ENCODE data around the gene MAN1B1. TPM values are rescaled to one million over a fixed set of nuclear protein-coding genes. Genes with fewer than 3 reads are reported as not detected.

The MAN1B1 gene
- total and polyA plus RNA-seq, 2 donors (not counting 3 experiments of a cell fraction or from before 2014, with no cell fraction given): 75.3 to 83.3 TPM

DNA sequence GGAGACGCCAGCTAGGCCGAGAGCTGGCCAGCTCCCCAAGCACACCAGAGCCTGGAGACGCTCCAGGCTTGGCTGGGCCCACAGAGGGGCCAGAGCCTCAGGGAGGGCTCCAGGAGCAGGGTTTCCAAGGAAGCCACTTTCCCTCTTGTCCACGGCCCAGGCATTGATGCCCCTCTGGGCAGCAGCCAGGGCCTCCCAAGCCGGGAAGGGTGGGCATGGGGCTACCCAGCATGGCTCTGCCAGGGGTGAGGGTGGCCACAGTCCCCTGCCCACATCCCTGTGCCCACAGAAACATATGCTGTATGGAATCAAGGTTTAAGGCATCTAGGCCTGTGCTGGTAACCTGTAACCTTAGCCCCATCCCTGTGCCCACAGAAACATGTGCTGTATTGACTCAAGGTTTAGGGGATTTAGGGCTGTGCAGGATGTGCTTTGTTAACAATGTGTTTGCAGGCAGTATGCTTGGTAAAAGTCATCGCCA, 29.3 kb downstream of the MAN1B1 start:
- H3K27me3 ChIP-seq (ENCODE audit: control insufficient read depth in 2 of 2, insufficient read depth in 2 of 2, low read length in 2 of 2): no peaks in the 10 kb centered on the region
- no peak overlapping the region for H3K4me3 ChIP-seq (replicated peaks in 1 of 3; ENCODE audit: insufficient read depth in 1 of 3, low read depth in 1 of 3, low read length in 3 of 3)
- no peaks in the 10 kb centered on the region for H3K9me1 ChIP-seq (replicated peaks; ENCODE audit: control insufficient read depth, extremely low read depth, insufficient read depth, low read length)
- no peak overlapping the region for H2AFZ ChIP-seq (ENCODE audit: low read depth, low read length)
- no peaks in the 10 kb centered on the region for H4K20me1 ChIP-seq (replicated peaks; ENCODE audit: control insufficient read depth, extremely low read depth, insufficient read depth, low read length)
- no peaks in the 10 kb centered on the region for H3K9me3 ChIP-seq (replicated peaks; ENCODE audit: control insufficient read depth, insufficient read depth, low read length)
- intact Hi-C loops (cut with micrococcal nuclease) (loop anchor here (5.0 kb wide), 1 partner anchor 61 kb away; no protein-coding TSS in a partner anchor), dilution Hi-C loops (cut with MboI; ENCODE audit: extremely low pct_ligation_motif_present, low sequenced_read_pairs) (no loop called here)
- TF ChIP-seq EZH2 (IDR thresholded peaks at IDR 0.05; ENCODE audit: borderline replicate concordance, low read depth, low read length, severe bottlenecking) (no peak), FOS (IDR thresholded peaks at IDR 0.05; ENCODE audit: borderline replicate concordance, insufficient read depth, low read length) (no peak), POLR2A (IDR thresholded peaks at IDR 0.05; ENCODE audit: low read depth, low read length) (no peak), POLR2AphosphoS5 (IDR thresholded peaks at IDR 0.05; ENCODE audit: insufficient read depth, low read depth, low read length) (no peak), JUN (IDR thresholded peaks at IDR 0.05; ENCODE audit: borderline replicate concordance, insufficient read depth, insufficient read length, low read depth) (no peak), GATA2 (IDR thresholded peaks at IDR 0.05; ENCODE audit: insufficient read depth, insufficient read length, low read depth, low read length) (no peak), MYC (IDR thresholded peaks at IDR 0.05; ENCODE audit: low read depth, low read length) (no peak)
- TF ChIP-seq, protein P1, sequence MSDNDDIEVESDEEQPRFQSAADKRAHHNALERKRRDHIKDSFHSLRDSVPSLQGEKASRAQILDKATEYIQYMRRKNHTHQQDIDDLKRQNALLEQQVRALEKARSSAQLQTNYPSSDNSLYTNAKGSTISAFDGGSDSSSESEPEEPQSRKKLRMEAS (IDR thresholded peaks at IDR 0.05; ENCODE audit: insufficient read depth, insufficient read length): no peak
- TF ChIP-seq, protein P2, sequence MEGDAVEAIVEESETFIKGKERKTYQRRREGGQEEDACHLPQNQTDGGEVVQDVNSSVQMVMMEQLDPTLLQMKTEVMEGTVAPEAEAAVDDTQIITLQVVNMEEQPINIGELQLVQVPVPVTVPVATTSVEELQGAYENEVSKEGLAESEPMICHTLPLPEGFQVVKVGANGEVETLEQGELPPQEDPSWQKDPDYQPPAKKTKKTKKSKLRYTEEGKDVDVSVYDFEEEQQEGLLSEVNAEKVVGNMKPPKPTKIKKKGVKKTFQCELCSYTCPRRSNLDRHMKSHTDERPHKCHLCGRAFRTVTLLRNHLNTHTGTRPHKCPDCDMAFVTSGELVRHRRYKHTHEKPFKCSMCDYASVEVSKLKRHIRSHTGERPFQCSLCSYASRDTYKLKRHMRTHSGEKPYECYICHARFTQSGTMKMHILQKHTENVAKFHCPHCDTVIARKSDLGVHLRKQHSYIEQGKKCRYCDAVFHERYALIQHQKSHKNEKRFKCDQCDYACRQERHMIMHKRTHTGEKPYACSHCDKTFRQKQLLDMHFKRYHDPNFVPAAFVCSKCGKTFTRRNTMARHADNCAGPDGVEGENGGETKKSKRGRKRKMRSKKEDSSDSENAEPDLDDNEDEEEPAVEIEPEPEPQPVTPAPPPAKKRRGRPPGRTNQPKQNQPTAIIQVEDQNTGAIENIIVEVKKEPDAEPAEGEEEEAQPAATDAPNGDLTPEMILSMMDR (IDR thresholded peaks at IDR 0.05; ENCODE audit: extremely low read depth in 1 of 2, insufficient read depth in 1 of 2, low read depth in 1 of 2, low read length in 2 of 2): no peak
- DNase-seq (ENCODE audit: low read depth, low spot score) (no peak), FAIRE-seq (no peak)
- no peak overlapping the region for H3K27ac ChIP-seq (ENCODE audit: insufficient read depth, low read depth, low read length)
- BruUV-seq (replicated peaks): no TSS peak
- CTCF ChIA-PET: interaction anchor here (4.0 to 5.4 kb wide), 2 partner anchors 111 to 120 kb away, joined by 26 to 42 read pairs; partner anchors contain the start of gene RNF224
- H3K4me2 ChIP-seq (ENCODE audit: insufficient read depth, low read length): no peak overlapping the region
- peaks cover 4% of the 10 kb centered on the region for H3K4me1 ChIP-seq (ENCODE audit: control insufficient read depth, extremely low read depth, insufficient read depth, low read length)
- POLR2A ChIA-PET: interaction anchor here (0.8 to 1.3 kb wide), 3 partner anchors 14 to 125 kb away, joined by 3 to 4 read pairs (median 3); partner anchors contain the start of gene TUBB4B
- no peaks in the 10 kb centered on the region for H3K79me2 ChIP-seq (ENCODE audit: control insufficient read depth, insufficient read depth, low read length)
- no peak overlapping the region for H3K9ac ChIP-seq (replicated peaks; ENCODE audit: extremely low read depth, insufficient read depth, low read length)
- peaks cover 0 to 4% of the 10 kb centered on the region in 2 experiments for H3K36me3 ChIP-seq (ENCODE audit: control insufficient read depth in 2 of 2, extremely low read depth in 1 of 2, insufficient read depth in 2 of 2, low read length in 2 of 2)

Data from endothelial cell of umbilical vein (primary cell).